Measurements from ENCODE around the gene ROPN1L.

ROPN1L gene

GRCh38 chr5:10459080-10460055 is 17.7 kb downstream of the ROPN1L start:
- no peak for TF ChIP-seq CTCF (IDR thresholded peaks at IDR 0.05; ENCODE audit: control extremely low read depth, extremely low read depth, low read depth, missing control alignments)
- no peak for DNase-seq (ENCODE audit: extremely low spot score)
- ChIA-PET CTCF (interaction anchor here (1.0 to 1.1 kb wide), 2 partner anchors 35 to 168 kb away, joined by 3 to 4 read pairs; no protein-coding TSS in a partner anchor), POLR2A (no interaction called here)

- ChIA-PET POLR2A (no interaction called here), CTCF (interaction anchor here (1.1 to 4.1 kb wide), 2 partner anchors 8 to 167 kb away, joined by 4 to 18 read pairs; no protein-coding TSS in a partner anchor)
- DNase-seq (ENCODE audit: extremely low spot score) = no peak
- no peak for TF ChIP-seq CTCF (IDR thresholded peaks at IDR 0.05; ENCODE audit: control extremely low read depth, extremely low read depth, low read depth, missing control alignments)
Observed at GRCh38 chr5:10460252-10460906, 18.7 kb downstream of the ROPN1L start.

GRCh38 chr5:10461041-10461440 is 19.4 kb downstream of the ROPN1L start:
- no peak for DNase-seq (ENCODE audit: extremely low spot score)
- CTCF ChIA-PET = interaction anchor here (4.1 kb wide), 1 partner anchor 9 kb away, joined by 18 read pairs; no protein-coding TSS in a partner anchor
- no peak for TF ChIP-seq CTCF (IDR thresholded peaks at IDR 0.05; ENCODE audit: control extremely low read depth, extremely low read depth, low read depth, missing control alignments)
- POLR2A ChIA-PET = no interaction called here

- no peak for DNase-seq (ENCODE audit: extremely low spot score)
- ChIA-PET CTCF (interaction anchor here (4.1 kb wide), 1 partner anchor 10 kb away, joined by 18 read pairs; no protein-coding TSS in a partner anchor), POLR2A (no interaction called here)
- no peak for TF ChIP-seq CTCF (IDR thresholded peaks at IDR 0.05; ENCODE audit: control extremely low read depth, extremely low read depth, low read depth, missing control alignments)
Observed at GRCh38 chr5:10461904-10462555, 20.4 kb downstream of the ROPN1L start.

- DNase-seq (ENCODE audit: extremely low spot score) = no peak
- no peak for TF ChIP-seq CTCF (IDR thresholded peaks at IDR 0.05; ENCODE audit: control extremely low read depth, extremely low read depth, low read depth, missing control alignments)
- ChIA-PET CTCF (interaction anchor here (4.1 kb wide), 1 partner anchor 11 kb away, joined by 18 read pairs; no protein-coding TSS in a partner anchor), POLR2A (no interaction called here)
Observed at GRCh38 chr5:10463566-10463965, 21.9 kb downstream of the ROPN1L start.

GRCh38 chr5:10464173-10464572 is 22.5 kb downstream of the ROPN1L start:
- POLR2A ChIA-PET = no interaction called here
- CTCF ChIA-PET = interaction anchor here (4.1 kb wide), 1 partner anchor 12 kb away, joined by 18 read pairs; no protein-coding TSS in a partner anchor
- no peak for TF ChIP-seq CTCF (IDR thresholded peaks at IDR 0.05; ENCODE audit: control extremely low read depth, extremely low read depth, low read depth, missing control alignments)
- no peak for DNase-seq (ENCODE audit: extremely low spot score)
